Fibroblast of the aortic adventitia (primary cell): ENCODE measurements around the gene NTSR2. TPM values are rescaled to one million over a fixed set of nuclear protein-coding genes. Genes with fewer than 3 reads are reported as not detected.

Experiments
- DNase-seq: peaks from one replicate; pipeline ENCODE4 v3.0.0-alpha.2; 2010; ENCODE audit warnings: low read depth
- H3K4me3 ChIP-seq: 2 replicates; pipeline ENCODE4 v1.5.1; 2011; ENCODE audit warnings: low read depth, mild to moderate bottlenecking, control low read depth, low read length, moderate library complexity
- CTCF ChIP-seq: IDR thresholded peaks from 2 replicates; pipeline ENCODE4 v1.5.1; 2011; ENCODE audit warnings: mild to moderate bottlenecking, low read length, control low read depth, inconsistent platforms; ENCODE audit not compliant: insufficient read depth
- total RNA-seq: library from RNA; depleted of rRNA; stranded (reverse); fragments of >200 nt; gene quantifications from 2 replicates; pipeline ENCODE4 v1.2.3, GENCODE V29; 2012; ENCODE audit warnings: low replicate concordance

The NTSR2 gene
- total RNA-seq, 1 donor: not detected

- DNase-seq: peak; percentile 73
- peak; percentile 91 for TF ChIP-seq CTCF
- H3K4me3 ChIP-seq: no peak overlapping the region
Measured at GRCh38 chr2:11692966-11693521, 23.0 kb upstream of the NTSR2 start.

- H3K4me3 ChIP-seq: no peak overlapping the region
- DNase-seq: no peak
- TF ChIP-seq CTCF: no peak
Measured at GRCh38 chr2:11691076-11691660, 21.2 kb upstream of the NTSR2 start.

GRCh38 chr2:11688222-11689069 lies 18.5 kb upstream of the NTSR2 start:
- peak overlapping the region; percentile 51 for H3K4me3 ChIP-seq
- peak; percentile 87 for TF ChIP-seq CTCF
- peak; percentile 86 for DNase-seq

- H3K4me3 ChIP-seq: no peak overlapping the region
- no peak for DNase-seq
- TF ChIP-seq CTCF: no peak
Measured at GRCh38 chr2:11687736-11688135, 17.7 kb upstream of the NTSR2 start.

- TF ChIP-seq CTCF: no peak
- no peak overlapping the region for H3K4me3 ChIP-seq
- no peak for DNase-seq
Measured at GRCh38 chr2:11685906-11686470, 16.0 kb upstream of the NTSR2 start.

GRCh38 chr2:11684894-11685460 lies 15.0 kb upstream of the NTSR2 start:
- H3K4me3 ChIP-seq: no peak overlapping the region
- DNase-seq: no peak
- no peak for TF ChIP-seq CTCF
